Dermis blood vessel endothelial cell (primary cell): Measurements from ENCODE around the gene DDX1. TPM values are rescaled to one million over a fixed set of nuclear protein-coding genes. Genes with fewer than 3 reads are reported as not detected.
A peak's percentile ranks its signal among the peaks of the same experiment; 100 is the strongest.

ENCODE experiments used
- DNase-seq: peaks from one replicate; pipeline ENCODE4 v3.0.0; 2010
- total RNA-seq: library from RNA; depleted of rRNA; stranded (reverse); fragments of >200 nt; gene quantifications from 2 replicates; pipeline ENCODE4 v1.2.3, GENCODE V29; 2014

The DDX1 gene
- total RNA-seq, 1 donor from 2014 or later, result 87.3 TPM

DNA sequence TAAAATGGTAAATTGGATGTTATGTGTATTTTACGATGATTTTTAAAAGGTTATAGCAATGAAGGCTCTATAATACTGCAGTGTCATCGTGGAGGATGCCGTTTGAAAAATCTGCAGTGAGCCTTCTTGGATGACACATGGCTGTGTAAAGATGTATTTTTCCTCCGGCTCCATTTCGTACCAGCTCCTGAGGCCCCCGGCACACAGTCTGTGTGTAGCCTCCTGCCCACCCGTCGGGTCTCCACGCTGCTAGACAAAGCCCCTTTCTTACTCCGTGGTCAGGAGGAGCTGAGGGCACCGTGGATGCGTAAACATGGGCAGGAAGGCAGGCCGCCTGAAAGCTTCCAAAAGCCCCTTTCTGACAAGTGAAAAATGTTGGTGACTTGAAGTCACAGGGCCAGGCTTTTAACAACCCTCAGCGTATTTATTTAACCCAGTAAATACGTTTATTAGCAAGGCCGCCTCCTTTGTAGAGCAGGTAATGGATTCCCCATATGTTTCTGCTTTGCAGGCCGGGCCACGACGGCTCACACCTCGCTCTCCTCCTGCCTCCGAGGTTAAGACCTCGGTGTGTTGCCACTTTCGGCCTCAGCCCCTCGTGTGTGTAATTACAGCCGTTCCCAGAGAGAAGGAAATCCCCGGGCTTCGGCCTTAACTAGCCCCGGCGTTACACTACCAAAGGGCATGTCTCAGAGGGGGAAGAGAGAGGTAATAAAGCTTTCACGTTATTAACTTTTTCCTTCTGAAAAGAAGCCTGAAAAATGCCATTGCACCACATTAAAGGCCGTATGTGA lies 72.8 kb downstream of the DDX1 start:
- DNase-seq, result no peak

DNA sequence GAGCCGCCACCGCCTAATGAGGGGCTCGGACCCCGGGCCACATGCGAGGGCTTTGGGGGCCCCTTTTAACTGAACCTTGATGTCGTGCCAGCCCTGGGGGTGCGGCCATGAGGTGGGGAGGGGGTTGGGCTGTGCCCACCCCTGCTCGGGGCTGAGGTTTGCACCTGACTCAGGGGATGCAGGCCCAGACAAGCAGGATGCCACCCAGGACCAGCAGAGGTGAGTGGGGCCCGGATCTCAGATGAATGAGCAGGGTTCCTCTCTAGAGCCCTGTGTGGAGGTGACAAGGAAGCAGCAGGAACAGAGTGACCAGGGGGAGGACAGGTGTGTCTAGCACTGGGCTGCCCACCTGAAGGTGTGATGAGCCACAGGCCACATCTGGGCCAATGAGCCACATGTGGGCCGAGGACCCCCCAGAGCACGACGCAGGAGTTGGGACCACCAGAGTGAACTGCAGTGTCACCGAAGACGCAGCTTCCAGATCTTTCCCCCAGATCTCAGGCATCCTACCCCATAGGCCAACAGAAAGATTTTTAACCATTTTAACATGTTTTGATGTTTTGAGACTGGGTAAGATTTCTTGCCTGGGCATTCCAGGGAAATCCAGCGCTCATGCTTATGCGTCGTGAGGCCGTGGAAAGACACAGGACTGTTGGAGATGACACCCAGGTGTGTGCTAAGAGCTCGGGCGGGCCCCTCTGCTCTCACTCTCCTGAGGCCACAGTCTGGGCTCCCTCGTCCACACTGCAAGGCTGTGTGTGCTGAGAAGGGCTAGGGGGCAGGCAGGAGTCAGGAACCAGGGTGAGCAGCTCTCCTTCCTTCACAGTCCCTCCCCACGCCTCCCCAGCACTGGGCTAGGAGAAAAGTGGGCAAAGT lies 73.6 kb downstream of the DDX1 start:
- peak; percentile 19 for DNase-seq

DNA sequence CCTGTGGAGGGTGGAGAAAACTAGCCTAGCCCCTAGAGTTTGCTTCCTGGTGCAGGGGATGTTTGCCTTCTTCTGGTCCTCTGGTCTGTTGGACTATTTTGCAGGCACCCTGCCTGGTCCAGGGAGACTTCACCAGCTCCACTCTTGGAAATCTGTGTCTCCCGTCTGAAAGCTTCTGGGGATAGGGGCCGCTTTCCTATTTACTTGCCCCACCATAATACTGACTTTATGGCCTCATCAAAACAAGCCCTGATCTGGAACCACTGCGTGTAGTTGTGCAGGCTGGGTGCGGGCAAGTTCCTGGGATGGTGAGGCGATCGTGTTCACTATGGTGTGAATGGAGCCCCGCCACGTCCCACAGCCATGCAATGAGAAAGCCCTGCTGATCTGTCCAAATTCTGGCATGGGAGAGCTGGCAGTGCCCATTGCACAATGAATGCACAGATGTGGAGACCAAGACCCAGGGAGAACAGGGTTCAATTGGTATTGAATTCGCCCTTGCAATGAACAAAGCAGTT lies 74.3 kb downstream of the DDX1 start:
- DNase-seq, result no peak

DNA sequence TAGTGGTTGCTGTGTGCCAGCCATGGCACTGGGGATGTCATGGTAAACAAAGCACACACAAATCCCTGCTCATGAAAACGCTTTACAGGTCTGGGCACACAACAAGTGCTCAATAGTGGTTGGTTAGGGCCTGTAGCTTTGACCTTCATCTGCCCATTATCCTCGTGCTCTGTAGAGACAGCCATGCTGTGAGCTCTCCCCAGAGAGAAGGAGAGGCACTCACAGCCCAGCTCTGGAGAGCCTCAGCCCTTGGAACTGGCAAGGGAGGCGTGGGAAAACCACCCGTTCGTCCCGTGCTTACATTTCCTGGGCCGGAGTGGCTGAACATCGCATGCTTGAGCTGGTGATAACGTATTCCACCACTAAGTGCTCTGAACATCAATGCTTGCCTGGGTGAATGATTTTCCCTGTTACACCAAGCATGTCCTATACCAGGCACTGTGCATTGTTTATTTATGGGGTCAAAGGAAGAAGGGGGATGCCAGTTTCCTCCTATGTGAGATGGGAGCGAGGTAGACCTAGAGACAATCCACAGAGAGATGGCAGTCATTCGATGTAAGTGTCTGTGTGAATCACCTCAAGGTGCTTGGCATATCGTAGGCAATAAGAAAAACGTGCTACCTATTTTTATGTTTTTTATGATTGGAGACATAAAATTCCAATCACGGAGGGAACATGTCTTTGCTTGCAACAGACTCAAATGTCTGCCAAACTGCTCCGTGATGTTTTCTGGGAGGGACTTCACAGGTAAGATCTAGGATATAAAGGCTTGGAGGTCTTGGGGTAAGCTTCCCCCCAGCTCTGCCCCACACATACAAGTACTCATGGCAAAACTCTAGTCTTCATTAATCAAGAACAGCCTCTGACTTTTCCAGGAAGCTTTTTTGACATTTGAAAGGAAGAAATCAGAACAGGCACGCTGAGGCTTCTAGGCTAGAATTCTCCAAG lies 75.5 kb downstream of the DDX1 start:
- no peak for DNase-seq

DNA sequence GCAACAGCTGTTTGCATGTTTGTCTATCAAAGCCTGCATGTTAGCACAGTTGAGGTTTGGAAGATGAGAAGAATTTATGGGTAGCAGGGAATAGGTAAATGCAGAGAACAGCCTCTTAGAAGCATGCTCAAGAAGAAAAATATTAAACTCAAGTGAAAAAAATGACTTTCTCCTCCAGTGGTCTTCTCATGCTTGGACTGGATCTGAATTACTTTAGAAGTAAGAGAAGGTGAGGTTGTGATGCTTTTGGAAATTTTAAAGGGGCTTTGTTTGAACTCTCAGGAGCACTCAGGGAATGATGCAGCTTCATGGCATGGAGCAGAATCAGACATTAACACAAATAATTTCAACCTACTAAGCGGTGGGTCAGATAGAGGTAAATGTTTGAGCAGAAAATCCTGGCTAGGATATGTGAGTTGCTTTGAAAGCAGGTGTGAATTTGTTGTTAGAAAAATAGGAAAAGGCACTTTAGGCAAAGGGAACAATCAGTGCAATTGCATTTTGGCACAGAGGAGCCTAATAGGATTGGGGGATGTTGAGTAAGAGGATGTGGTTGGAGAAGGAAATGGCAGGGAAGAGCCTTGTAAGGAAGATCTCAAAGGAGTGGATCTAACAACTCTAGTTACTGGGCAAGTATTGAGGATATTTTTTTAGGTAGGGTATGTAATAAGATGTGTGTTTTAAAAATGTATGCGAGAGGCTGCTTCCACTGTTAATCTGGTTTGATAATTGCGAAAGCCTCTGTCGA lies 76.3 kb downstream of the DDX1 start:
- DNase-seq, result peak; percentile 59

DNA sequence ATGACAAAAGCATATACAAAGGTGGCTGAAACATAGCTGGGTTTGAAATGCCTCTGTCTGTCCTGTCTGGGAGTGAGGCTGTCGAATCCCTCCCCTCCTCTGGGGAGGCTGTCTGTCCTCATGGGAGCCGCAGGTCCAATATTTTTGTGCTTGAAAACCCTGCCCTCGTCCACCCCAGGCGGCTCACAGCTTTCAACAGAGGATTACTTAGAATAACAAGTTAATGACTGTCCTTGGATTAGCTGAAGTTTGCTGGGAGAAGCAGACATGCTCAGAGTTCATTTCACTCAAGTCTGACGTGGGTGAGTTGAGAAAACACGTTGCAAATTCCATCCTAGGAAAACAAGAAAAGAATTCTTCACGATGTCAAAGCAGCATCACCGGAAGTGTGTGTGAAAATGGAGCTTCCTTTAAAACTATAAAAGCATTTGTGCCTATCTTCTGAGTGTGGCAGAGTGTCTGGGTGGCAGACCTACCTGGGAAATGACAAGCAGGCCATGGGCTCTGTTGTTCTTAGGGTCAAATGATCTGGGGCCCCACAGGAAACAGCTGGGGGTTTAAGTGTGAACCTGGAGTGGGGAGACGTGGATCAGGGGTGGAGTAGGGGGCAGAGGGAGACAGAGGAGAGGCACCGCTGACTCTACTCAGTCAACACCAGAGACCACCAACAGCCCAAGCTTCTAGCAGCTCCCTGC lies 77.1 kb downstream of the DDX1 start:
- peak; percentile 40 for DNase-seq

DNA sequence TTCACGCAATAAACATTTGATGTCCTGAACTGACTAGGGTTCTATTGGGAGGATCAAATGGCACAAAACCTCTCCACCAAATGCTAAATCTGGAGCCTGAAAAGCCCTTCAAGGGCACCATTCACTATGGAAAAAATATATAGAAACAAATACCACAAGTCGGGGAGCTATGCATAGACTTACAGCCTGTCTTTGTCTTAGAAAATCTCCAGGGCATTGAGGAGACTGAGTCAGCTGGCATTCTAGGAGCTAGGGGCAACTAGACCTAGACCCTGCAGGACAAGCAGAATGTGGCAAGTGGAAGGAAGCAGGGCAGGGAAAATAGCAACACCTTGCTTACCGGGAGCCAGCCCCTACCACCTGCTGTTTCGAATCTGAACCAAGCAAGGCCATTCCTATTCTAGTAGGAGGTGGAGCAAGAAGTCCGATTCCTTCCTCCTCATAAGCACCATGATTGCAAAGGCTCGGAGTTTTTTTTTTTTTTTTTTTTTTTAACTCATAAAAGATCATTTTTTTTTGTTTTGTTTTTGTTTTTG lies 77.8 kb downstream of the DDX1 start:
- no peak for DNase-seq

DNA sequence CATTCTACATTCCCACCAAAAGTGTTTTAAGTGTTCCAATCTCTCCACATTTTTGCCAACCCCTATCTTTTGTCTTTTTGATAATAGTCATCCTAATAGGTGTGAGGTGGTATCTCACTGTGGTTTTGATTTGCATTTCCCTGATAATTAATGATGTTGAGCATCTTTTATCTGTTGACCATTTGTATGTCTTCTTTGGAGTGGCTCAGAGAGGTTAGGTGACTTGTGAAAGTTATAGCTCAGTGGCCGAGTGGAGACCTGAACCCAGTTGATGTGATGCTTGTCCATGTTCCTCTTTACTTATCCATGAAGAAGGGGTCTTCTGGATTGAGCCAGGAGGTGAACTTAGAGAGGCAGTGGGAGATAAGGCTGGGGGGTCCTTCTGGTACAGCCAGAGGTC lies 78.8 kb downstream of the DDX1 start:
- DNase-seq, result no peak

DNA sequence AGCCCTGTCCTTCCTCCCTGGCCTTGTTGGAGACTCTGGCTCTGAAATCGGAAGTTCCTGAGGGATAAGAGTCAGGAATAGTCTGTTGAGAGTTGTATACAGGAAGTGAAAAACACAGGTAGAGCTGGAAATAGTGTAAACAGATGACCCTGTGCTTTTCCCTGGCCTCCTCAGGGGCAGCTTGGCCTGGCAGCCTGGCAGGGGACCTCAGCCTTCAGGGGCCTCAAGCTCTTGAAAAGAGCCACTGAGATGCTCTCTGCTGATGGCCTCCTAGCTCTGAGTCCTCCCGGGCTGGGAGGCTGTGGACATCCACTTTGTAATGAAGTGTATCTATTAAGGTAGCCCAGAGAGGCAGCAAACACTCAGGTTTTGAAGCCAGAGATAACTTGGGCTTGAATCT lies 79.3 kb downstream of the DDX1 start:
- DNase-seq, result no peak

DNA sequence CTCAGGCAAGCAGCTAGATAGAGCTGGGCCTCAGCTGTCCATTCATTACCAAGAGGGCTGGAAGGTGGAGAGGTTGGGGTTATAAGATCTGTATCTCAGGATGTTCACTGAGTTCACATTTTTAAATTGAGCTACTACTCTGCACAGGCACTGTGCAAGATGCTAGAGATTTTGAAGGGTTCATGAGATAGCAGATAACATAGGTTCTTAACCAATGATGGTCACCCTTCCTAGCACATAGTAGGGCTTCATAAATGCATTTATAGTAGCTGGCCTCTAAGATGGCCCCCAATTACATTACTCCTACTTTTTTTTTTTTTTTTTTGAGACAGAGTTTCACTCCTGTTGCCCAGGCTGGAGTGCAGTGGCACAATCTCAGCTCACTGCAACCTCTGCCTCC lies 79.7 kb downstream of the DDX1 start:
- DNase-seq, result no peak

DNA sequence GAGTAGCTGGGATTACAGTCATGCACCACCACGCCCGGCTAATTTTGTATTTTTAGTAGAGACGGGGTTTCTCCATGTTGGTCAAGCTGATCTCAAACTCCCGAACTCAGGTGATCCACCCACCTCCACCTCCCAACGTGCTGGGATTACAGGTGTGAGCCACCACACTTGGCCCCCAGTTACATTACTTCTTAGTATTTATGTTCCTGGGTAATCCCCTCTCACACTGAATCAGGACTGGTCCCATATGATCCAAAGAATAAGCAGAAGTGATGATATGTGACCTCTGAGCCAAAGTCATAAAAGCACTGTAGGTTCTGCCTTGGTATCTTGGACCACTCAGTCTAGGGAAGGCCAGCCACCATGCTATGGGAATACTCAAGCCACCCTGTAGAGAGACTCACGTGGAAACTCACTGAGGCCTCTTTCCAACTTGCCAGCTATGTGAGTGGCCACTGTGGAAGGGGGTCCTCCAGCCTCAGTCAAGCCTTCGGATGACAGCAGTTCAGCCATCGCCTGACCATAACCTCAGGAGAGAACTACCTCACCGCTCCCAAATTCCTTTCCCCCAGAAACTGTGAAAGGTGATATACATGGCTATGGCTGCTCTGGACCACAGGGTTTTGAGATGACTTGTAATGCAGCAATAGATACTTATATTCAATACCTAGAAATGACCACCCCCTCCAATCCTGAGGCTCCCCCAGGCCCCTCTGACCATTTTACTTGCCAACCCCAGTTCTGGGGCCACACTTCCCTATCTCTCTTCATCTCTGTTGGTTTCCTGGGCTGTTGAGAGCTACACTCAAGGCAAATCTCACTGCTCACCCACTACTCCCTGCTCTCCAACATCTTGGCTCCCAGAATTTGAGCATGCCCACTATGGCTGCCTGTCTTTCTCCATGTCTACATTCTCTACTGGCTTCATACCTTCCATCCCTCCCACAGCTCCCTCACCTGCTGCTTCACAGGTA lies 80.5 kb downstream of the DDX1 start:
- DNase-seq, result no peak

DNA sequence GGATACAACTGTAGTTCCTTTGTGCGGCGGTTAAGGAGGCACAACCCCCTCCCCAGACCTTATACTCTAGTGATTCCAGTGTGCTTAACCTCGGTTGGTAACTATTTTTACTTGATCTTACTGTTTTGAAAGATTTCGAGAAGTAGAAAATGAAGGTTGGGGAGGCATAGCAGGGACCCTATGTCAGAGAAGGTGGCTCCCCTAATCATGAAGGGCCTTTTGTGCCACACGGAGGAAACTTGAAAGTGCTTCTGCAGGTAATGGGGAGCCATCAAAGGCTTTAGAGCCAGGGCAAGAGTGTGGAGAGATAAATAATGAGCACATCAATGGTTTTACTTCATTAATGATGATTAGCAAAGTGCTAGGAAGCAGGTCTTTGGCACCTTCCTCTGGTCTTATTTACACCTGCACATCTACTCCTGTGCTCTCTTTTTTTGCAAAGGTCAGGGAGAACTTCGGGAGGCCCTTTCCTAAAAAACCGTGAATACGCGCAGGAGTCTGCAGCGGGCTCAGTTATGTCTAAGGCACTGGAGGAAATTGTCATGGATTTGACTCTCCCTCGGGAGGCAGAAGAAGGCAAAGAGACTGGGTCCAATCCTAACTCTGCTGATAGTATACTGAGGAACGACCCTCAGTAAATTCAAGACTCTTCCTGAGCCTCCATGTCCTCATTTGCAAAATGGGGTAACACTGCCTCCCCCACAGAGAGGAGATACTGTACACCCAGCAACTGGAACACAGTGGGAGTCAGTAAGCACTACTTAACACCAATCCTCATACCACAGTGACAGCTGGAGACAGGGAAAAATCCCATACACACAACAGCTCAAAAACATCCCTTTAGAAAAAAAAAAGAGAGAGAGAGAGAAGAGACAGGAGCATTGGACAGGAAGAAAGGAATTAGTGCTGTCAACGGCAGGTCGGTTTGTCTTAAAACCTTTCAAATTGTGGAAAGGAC lies 81.6 kb downstream of the DDX1 start:
- DNase-seq, result no peak

DNA sequence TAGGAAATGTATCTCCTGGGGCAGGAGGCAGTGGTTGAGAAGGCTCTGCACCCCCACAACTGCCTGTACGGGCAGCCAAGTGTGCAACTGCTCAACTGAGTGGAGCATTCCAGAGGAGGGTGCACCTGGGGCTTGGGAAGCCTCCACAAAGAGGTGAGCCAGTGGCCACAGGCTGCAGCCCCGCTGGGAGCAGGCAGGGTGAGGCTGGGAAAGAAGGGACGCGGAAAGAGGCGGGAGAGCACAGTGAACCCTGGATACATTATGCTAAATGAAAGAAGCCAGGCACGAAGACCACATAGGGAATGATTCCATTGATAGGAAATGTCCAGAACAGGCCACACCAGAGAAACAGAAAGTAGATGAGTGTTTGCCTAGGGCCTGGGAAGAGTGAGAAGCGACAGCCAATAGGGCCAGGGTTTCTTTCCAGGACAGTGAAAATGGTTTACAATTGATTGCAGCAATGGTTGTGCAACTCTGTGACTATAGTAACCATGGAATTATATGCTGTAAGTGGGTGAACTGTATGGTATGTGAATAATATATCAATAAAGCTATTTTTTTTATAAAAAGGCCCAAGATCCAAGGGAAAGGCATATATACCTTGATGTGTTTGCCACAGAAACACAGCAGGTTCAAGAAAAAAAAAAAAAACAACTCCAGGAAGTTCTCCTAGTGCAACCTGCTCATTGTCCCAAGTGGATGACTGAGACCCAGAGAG lies 82.4 kb downstream of the DDX1 start:
- peak; percentile 63 for DNase-seq

DNA sequence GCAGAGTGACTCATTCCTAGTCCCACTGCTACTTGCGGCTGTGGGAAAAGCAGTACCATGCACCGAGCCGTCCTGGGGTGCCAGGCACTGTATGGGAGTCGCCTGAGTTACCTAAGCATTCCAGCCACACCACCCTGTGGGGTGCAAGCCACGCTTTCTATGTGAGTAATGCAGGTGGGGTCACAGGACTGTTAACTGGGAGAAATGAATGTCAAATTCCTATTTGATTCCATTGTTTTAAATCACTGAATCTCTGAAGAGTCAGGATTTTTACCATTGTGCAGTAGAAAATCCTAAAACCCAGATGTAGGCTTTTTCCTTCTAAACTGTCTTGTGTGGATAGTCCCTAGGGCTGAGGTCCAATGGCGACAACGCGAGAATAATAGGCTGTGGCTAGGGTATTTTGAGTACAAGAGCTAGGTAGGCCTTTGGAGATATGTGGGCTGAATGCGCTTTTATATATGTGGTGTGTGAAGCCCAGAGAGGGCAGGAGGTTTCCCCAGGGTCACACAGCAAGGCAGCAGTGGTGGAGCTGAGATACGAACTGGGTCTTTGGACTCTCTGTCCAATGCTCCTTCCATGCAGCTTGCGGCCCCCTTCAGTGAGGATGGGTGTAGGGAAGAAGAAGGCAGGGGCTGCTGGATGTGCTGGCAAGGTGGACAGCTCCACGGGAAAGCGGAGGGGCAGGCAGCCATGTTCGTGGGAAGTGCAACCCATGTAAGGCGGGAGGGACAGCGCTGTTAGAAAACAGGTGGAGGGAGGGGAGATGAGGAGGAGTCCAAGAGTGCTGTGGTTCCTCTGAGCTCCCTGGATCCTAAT lies 83.2 kb downstream of the DDX1 start:
- no peak for DNase-seq

DNA sequence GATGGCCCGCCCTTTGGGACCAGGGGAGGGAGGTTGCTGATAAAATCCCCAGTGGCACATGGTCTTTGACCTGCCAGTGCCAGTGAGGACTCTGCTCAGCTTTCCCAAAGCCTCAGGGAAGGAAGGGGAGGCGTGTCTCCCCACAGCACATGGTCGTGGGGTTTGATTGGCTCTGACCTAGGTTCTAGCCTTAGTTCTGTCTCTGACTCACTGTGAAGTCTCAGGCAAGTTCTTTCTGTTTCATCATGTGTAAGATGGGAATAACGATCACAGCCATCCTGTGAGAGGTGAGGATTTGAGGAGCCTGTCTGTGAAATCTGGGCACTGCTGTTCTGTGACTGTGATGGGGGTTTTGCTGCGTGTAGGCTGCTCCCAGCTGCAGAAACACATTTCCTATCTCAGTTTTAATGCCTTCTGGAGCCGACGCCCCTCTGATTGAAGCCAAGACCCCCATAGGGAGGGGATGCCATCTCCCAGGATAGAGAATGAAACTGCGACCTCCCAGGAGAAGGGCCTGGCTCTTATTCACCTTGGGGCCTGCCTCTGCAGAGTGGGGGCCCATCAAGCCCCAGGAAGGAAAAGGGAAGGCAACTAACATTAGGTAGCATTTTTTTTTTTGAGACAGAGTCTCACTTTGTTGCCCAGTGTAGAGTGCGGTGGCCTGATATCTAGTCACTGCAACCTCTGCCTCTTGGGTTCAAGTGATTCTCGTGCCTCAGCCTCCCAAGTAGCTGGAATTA lies 84.0 kb downstream of the DDX1 start:
- peak; percentile 11 for DNase-seq
